Measurements from ENCODE around the gene FDX2. TPM values are rescaled to one million over a fixed set of nuclear protein-coding genes. Genes with fewer than 3 reads are reported as not detected.

The FDX2 gene
- total and polyA plus RNA-seq, 2 of the 13 experiments (the other 11 are each of a cell fraction or from before 2014, with no cell fraction given): 21.0 to 24.7 TPM

- TF ChIP-seq ATF4 (CRISPR knock-in tag; IDR thresholded peaks at IDR 0.05) (no peak), HHEX (CRISPR knock-in tag; IDR thresholded peaks at IDR 0.05) (no peak), KAT8 (CRISPR knock-in tag; IDR thresholded peaks at IDR 0.05) (peak; percentile 96), MED8 (CRISPR knock-in tag; IDR thresholded peaks at IDR 0.05; ENCODE audit: insufficient replicate concordance) (no peak), ZSCAN21 (CRISPR knock-in tag; IDR thresholded peaks at IDR 0.05; ENCODE audit: borderline replicate concordance) (peak; percentile 63; the same call in 1 of the 2 replicates), NPAS2 (CRISPR knock-in tag; IDR thresholded peaks at IDR 0.05; ENCODE audit: borderline replicate concordance) (no peak), ZNF704 (CRISPR knock-in tag; IDR thresholded peaks at IDR 0.05; ENCODE audit: borderline replicate concordance) (no peak), ZNF280B (CRISPR knock-in tag; IDR thresholded peaks at IDR 0.05; ENCODE audit: borderline replicate concordance) (no peak), ZNF775 (CRISPR knock-in tag; IDR thresholded peaks at IDR 0.05; ENCODE audit: borderline replicate concordance) (no peak), ZHX2 (IDR thresholded peaks at IDR 0.05; ENCODE audit: low read depth) (no peak), ZHX2 (CRISPR knock-in tag; IDR thresholded peaks at IDR 0.05; ENCODE audit: borderline replicate concordance) (no peak), SP2 (CRISPR knock-in tag; IDR thresholded peaks at IDR 0.05) (0 out of 2 replicates have a peak, but pooled peaks have one; percentile 17), TFAP4 (IDR thresholded peaks at IDR 0.05; ENCODE audit: borderline replicate concordance, low read depth) (0 out of 2 replicates have a peak, but pooled peaks have one; percentile 42), ZNF773 (CRISPR knock-in tag; IDR thresholded peaks at IDR 0.05; ENCODE audit: borderline replicate concordance) (peak; percentile 27; the same call in 1 of the 2 replicates), ZNF138 (CRISPR knock-in tag; IDR thresholded peaks at IDR 0.05; ENCODE audit: low read depth) (0 out of 2 replicates have a peak, but pooled peaks have one; percentile 21)
Measured at GRCh38 chr19:10315335-10316214, at the start of gene FDX2 (continued).
